Measurements from ENCODE around the gene OR6M1. TPM values are rescaled to one million over a fixed set of nuclear protein-coding genes. Genes with fewer than 3 reads are reported as not detected.

Gene OR6M1
- total and polyA plus RNA-seq, 2 experiments from 2014 or later = not detected

DNA sequence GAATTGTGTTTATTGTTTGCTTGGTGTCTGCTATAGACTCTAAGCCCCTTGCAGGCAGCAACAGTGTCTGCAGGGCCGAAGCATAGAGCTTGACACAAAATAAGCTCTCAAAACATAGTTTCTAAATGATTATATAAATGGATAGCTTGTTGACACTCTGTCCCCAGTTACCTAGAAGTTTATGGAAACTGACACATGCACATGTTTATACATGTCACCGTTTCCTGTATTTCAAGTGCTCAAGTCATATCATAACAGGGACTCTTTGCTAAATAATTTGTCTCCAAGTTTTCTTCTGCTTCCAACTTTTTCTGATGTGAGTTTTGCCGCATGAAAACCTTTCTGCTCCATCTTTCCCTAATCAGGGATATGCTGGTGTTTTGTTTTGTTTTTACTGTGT is 48.2 kb downstream of the OR6M1 start (continued):
- TF ChIP-seq, protein P1, sequence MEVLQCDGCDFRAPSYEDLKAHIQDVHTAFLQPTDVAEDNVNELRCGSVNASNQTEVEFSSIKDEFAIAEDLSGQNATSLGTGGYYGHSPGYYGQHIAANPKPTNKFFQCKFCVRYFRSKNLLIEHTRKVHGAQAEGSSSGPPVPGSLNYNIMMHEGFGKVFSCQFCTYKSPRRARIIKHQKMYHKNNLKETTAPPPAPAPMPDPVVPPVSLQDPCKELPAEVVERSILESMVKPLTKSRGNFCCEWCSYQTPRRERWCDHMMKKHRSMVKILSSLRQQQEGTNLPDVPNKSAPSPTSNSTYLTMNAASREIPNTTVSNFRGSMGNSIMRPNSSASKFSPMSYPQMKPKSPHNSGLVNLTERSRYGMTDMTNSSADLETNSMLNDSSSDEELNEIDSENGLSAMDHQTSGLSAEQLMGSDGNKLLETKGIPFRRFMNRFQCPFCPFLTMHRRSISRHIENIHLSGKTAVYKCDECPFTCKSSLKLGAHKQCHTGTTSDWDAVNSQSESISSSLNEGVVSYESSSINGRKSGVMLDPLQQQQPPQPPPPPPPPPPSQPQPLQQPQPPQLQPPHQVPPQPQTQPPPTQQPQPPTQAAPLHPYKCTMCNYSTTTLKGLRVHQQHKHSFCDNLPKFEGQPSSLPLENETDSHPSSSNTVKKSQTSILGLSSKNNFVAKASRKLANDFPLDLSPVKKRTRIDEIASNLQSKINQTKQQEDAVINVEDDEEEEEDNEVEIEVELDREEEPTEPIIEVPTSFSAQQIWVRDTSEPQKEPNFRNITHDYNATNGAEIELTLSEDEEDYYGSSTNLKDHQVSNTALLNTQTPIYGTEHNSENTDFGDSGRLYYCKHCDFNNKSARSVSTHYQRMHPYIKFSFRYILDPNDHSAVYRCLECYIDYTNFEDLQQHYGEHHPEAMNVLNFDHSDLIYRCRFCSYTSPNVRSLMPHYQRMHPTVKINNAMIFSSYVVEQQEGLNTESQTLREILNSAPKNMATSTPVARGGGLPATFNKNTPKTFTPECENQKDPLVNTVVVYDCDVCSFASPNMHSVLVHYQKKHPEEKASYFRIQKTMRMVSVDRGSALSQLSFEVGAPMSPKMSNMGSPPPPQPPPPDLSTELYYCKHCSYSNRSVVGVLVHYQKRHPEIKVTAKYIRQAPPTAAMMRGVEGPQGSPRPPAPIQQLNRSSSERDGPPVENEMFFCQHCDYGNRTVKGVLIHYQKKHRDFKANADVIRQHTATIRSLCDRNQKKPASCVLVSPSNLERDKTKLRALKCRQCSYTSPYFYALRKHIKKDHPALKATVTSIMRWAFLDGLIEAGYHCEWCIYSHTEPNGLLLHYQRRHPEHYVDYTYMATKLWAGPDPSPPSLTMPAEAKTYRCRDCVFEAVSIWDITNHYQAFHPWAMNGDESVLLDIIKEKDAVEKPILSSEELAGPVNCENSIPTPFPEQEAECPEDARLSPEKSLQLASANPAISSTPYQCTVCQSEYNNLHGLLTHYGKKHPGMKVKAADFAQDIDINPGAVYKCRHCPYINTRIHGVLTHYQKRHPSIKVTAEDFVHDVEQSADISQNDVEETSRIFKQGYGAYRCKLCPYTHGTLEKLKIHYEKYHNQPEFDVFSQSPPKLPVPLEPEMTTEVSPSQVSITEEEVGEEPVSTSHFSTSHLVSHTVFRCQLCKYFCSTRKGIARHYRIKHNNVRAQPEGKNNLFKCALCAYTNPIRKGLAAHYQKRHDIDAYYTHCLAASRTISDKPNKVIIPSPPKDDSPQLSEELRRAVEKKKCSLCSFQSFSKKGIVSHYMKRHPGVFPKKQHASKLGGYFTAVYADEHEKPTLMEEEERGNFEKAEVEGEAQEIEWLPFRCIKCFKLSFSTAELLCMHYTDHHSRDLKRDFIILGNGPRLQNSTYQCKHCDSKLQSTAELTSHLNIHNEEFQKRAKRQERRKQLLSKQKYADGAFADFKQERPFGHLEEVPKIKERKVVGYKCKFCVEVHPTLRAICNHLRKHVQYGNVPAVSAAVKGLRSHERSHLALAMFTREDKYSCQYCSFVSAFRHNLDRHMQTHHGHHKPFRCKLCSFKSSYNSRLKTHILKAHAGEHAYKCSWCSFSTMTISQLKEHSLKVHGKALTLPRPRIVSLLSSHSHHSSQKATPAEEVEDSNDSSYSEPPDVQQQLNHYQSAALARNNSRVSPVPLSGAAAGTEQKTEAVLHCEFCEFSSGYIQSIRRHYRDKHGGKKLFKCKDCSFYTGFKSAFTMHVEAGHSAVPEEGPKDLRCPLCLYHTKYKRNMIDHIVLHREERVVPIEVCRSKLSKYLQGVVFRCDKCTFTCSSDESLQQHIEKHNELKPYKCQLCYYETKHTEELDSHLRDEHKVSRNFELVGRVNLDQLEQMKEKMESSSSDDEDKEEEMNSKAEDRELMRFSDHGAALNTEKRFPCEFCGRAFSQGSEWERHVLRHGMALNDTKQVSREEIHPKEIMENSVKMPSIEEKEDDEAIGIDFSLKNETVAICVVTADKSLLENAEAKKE (CRISPR knock-in tag; IDR thresholded peaks at IDR 0.05) = no peak

- Histone ChIP-seq H3K9me2 (ENCODE audit: insufficient read depth) (peaks cover 12% of the 10 kb centered on the region), H3K4me3 (no peak overlapping the region), H3K27ac (ENCODE audit: low read depth) (no peak overlapping the region), H3K27me3 (ENCODE audit: insufficient read depth) (no peaks in the 10 kb centered on the region), H3K79me2 (replicated peaks; ENCODE audit: insufficient read depth) (no peaks in the 10 kb centered on the region), H3K4me2 (no peak overlapping the region), H4K20me1 (replicated peaks; ENCODE audit: insufficient read depth) (no peaks in the 10 kb centered on the region), H3F3A (replicated peaks; ENCODE audit: low read depth) (no peaks in the 10 kb centered on the region), H3K36me3 (ENCODE audit: insufficient read depth) (no peaks in the 10 kb centered on the region), H3K4me1 (ENCODE audit: insufficient read depth) (no peaks in the 10 kb centered on the region), H2AFZ (no peak overlapping the region)
- Mint-ChIP-seq H3K36me3 (ENCODE audit: low read depth) (peaks cover 26% of the 10 kb centered on the region), H3K4me1 (peaks cover 21% of the 10 kb centered on the region), H3K9me3 (peaks cover 8% of the 10 kb centered on the region), H3K4me3 (no peak overlapping the region), H3K27me3 (ENCODE audit: insufficient read depth, low read depth, poor library complexity) (peaks cover 3% of the 10 kb centered on the region), H3K27ac (no peak overlapping the region)
- TF ChIP-seq, protein P2, sequence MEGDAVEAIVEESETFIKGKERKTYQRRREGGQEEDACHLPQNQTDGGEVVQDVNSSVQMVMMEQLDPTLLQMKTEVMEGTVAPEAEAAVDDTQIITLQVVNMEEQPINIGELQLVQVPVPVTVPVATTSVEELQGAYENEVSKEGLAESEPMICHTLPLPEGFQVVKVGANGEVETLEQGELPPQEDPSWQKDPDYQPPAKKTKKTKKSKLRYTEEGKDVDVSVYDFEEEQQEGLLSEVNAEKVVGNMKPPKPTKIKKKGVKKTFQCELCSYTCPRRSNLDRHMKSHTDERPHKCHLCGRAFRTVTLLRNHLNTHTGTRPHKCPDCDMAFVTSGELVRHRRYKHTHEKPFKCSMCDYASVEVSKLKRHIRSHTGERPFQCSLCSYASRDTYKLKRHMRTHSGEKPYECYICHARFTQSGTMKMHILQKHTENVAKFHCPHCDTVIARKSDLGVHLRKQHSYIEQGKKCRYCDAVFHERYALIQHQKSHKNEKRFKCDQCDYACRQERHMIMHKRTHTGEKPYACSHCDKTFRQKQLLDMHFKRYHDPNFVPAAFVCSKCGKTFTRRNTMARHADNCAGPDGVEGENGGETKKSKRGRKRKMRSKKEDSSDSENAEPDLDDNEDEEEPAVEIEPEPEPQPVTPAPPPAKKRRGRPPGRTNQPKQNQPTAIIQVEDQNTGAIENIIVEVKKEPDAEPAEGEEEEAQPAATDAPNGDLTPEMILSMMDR (conservative IDR thresholded peaks at IDR 0.05; ENCODE audit: low read depth in 2 of 2) = no peak
- ATAC-seq (no peak), DNase-seq (ENCODE audit: low spot score) (no peak)
Measured at GRCh38 chr11:123755813-123756212, 50.3 kb downstream of the OR6M1 start.

Small RNA genes within 50 kb of the gene (small RNA-seq; reads per million reads assigned to genes)
- gene RNU1-21P (ENCODE audit: low replicate concordance) = 0.07 reads per million

Other genes with a start within 250 kb of the OR6M1 start
- gene SCN3B, start 151.7 kb downstream of the OR6M1 start, total RNA-seq (2014; rRNA removed; shearing (Covaris generic)) = 1.7 and 2.2 TPM in 2 replicates
- gene SCN3B, start 151.7 kb downstream of the OR6M1 start, polyA plus RNA-seq (2016; fragmentation: Nextera tagmentation; extraction: Ambion mirVana) = 0.56 and 0.74 TPM in 2 replicates
- 33.0 and 36.7 TPM in 2 replicates for gene ZNF202, start 64.7 kb downstream of the OR6M1 start, total RNA-seq (2014; rRNA removed; shearing (Covaris generic))
- 16.1 and 18.2 TPM in 2 replicates for gene ZNF202, start 64.7 kb downstream of the OR6M1 start, polyA plus RNA-seq (2016; fragmentation: Nextera tagmentation; extraction: Ambion mirVana)
- gene OR6X1, start 51.8 kb downstream of the OR6M1 start, total RNA-seq (2014; rRNA removed; shearing (Covaris generic)) = not detected in 2 replicates
- not detected in 2 replicates for gene OR6X1, start 51.8 kb downstream of the OR6M1 start, polyA plus RNA-seq (2016; fragmentation: Nextera tagmentation; extraction: Ambion mirVana)
- not detected in 2 replicates for gene TMEM225, start 79.3 kb upstream of the OR6M1 start, total RNA-seq (2014; rRNA removed; shearing (Covaris generic))
- not detected in 2 replicates for gene TMEM225, start 79.3 kb upstream of the OR6M1 start, polyA plus RNA-seq (2016; fragmentation: Nextera tagmentation; extraction: Ambion mirVana)
- 0.14 and 0.74 TPM in 2 replicates for gene OR8D4, start 95.8 kb upstream of the OR6M1 start, total RNA-seq (2014; rRNA removed; shearing (Covaris generic))
- not detected in 2 replicates for gene OR8D4, start 95.8 kb upstream of the OR6M1 start, polyA plus RNA-seq (2016; fragmentation: Nextera tagmentation; extraction: Ambion mirVana)
- gene OR4D5, start 133.3 kb upstream of the OR6M1 start, total RNA-seq (2014; rRNA removed; shearing (Covaris generic)) = not detected in 2 replicates
- not detected in 2 replicates for gene OR4D5, start 133.3 kb upstream of the OR6M1 start, polyA plus RNA-seq (2016; fragmentation: Nextera tagmentation; extraction: Ambion mirVana)
- gene OR6T1, start 137.5 kb upstream of the OR6M1 start, total RNA-seq (2014; rRNA removed; shearing (Covaris generic)) = not detected in 2 replicates
- gene OR6T1, start 137.5 kb upstream of the OR6M1 start, polyA plus RNA-seq (2016; fragmentation: Nextera tagmentation; extraction: Ambion mirVana) = not detected in 2 replicates
- gene OR10S1, start 171.4 kb upstream of the OR6M1 start, total RNA-seq (2014; rRNA removed; shearing (Covaris generic)) = not detected in 2 replicates
- not detected in 2 replicates for gene OR10S1, start 171.4 kb upstream of the OR6M1 start, polyA plus RNA-seq (2016; fragmentation: Nextera tagmentation; extraction: Ambion mirVana)
- not detected in 2 replicates for gene OR10G6, start 188.8 kb upstream of the OR6M1 start, total RNA-seq (2014; rRNA removed; shearing (Covaris generic))
- gene OR10G6, start 188.8 kb upstream of the OR6M1 start, polyA plus RNA-seq (2016; fragmentation: Nextera tagmentation; extraction: Ambion mirVana) = not detected in 2 replicates
- gene OR10G4, start 206.6 kb upstream of the OR6M1 start, total RNA-seq (2014; rRNA removed; shearing (Covaris generic)) = not detected in 2 replicates
- gene OR10G4, start 206.6 kb upstream of the OR6M1 start, polyA plus RNA-seq (2016; fragmentation: Nextera tagmentation; extraction: Ambion mirVana) = not detected in 2 replicates
- gene OR10G9, start 216.7 kb upstream of the OR6M1 start, total RNA-seq (2014; rRNA removed; shearing (Covaris generic)) = not detected in 2 replicates
- not detected in 2 replicates for gene OR10G9, start 216.7 kb upstream of the OR6M1 start, polyA plus RNA-seq (2016; fragmentation: Nextera tagmentation; extraction: Ambion mirVana)
- gene OR10G8, start 220.4 kb upstream of the OR6M1 start, total RNA-seq (2014; rRNA removed; shearing (Covaris generic)) = not detected in 2 replicates
- gene OR10G8, start 220.4 kb upstream of the OR6M1 start, polyA plus RNA-seq (2016; fragmentation: Nextera tagmentation; extraction: Ambion mirVana) = not detected in 2 replicates
- not detected in 2 replicates for gene OR10G7, start 235.0 kb upstream of the OR6M1 start, total RNA-seq (2014; rRNA removed; shearing (Covaris generic))
- gene OR10G7, start 235.0 kb upstream of the OR6M1 start, polyA plus RNA-seq (2016; fragmentation: Nextera tagmentation; extraction: Ambion mirVana) = not detected in 2 replicates